COLO668 (cell line): ENCODE data around the gene CPT1A.

Source experiments
- DNase-seq: peaks from one replicate; lab custom pipeline; 2025; ENCODE audit not compliant: unreplicated experiment; lab: John Stamatoyannopoulos, UW

CPT1A gene

DNA sequence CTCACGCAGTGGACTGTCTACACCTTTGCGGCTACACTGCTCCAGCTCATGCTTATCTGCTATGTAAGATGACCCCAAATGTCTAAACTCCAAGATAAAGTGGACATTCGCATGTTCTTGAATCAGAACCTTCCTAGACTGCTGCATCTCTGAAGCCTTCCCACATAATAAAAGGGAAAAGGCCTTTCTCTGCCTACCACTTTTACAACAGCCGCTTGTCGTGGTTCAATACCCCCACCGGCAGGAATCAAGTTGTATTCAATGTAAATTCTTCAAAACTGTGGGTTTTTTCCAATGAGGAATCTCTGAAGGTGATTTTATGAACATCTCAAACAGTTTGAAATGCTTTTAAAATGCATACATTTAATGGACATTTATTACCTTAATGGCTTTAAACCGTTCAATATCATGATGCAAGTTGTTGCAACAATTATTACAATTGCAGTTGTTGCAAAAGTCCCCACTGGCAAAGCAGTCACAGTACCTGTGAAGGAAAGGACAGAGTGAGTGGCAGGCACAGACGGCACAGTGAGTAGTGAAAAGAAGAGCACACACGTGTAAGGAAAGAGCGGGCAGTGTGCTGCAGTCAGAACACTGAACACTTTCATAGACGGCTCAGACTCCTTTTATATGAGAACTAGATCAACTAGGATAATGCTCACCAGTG, 126.1 kb downstream of the CPT1A start:
- no peak for DNase-seq

DNA sequence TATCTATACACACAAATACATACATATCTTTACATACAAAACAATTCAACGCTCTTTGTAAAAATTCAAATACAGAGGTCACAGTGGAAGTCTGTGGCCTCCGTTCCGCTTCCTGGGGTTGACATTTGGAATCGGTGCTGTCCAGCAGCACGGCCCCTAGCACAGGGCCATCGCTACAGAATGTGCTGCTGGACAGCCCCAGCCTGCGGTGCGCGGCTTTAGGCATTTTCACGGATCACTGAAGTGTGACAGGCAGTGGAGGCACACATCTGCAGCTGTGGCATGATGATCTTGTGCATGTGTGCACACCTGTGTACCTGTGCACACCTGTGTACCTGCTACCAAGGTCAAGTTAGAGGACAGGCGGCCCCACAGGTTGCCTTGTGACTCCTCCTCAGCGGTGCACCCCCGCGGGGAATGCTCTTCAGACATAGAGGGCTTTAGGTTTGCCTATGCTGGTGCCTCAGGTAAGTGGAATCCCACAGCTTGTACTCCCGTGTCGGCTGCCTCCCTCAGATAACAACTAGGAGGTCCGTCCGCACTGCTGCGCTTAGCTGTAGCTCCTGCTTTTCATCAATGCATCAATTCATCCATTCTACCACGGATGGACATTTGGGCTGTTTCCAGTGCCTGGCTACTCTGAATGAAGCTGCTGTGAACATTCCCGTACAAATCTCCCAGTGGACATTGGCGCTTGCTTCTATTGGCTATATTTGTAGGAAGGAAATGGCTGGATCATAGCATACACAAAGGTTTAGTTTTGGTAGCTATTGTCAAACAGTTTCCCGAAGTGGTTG, 127.5 kb downstream of the CPT1A start:
- DNase-seq, result peak; percentile 8

DNA sequence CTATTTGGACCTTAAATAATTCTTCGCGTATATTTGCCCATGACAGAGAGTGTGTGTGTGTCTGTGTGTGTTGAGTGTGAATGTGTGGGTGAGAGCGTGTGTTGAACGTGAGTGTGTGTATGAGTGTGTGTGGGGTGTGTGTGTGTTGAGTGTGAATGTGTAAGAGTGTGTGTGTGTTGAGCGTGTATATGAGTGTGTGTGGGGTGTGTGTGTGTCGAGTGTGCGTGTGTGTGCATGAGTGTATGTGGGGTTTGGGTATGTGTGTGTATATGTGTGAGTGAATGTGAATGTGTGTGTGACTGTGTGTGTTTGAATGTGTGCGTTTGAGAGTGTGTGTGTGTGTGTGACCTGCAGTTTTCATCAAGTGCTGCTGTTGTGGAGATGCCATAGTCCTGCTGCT, 130.6 kb downstream of the CPT1A start:
- no peak for DNase-seq

DNA sequence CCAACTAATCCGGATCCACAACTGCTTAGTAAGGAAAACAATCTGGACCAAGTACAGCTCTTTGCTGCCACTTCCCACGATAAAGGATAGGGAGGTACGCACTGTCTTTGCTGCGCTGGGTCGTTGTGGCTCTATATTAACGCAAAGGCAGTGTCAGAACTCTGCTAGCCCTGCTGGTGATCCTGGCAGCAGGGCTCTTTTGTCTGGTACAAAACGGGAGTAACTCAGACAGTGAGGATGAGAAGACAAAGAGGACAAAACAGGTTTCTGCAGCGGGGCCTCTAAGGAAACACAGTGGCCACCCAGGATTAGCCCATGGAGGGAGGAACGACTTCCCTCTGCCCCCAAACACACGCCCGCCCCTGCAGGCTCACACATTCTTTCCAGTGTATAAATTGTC, 131.3 kb downstream of the CPT1A start:
- no peak for DNase-seq

DNA sequence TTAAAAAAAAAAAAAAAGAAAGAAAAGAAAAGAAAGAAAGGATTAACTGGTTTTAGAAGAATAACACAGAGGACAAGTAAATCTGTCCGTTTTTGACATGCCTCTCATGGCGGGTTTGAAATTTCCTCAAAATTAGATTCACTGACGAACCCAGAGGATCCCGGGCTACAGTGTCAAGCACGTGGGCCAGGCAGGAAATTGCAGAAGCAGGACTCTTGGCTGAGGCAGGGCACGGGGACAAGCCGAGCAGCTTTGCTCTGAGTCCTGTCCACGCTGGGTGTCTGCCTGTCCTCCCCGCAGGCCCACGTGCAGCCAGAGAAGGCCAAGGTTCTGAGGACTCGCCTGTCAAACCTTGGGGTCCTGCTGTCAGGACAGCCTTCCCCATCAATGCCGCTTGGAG, 132.7 kb downstream of the CPT1A start:
- no peak for DNase-seq

DNA sequence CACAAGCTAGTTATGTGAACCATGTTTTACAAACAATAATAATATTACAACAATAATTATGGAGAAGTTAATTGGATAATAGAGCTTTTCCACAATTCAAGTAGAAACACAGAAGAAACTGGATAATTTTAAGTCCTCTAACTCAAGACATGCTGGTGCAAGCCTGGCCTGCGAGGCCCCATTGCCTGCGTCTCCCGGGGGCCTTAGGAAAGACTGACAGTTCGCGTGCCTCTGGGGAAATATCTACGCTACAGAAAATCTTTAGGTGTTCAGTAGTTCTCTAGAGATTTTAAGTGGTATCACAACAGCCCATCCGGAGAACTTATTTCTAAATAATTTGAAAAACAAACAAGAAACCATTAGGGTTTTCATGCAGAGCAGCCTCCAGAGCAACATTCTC, 134.2 kb downstream of the CPT1A start:
- DNase-seq, result no peak

DNA sequence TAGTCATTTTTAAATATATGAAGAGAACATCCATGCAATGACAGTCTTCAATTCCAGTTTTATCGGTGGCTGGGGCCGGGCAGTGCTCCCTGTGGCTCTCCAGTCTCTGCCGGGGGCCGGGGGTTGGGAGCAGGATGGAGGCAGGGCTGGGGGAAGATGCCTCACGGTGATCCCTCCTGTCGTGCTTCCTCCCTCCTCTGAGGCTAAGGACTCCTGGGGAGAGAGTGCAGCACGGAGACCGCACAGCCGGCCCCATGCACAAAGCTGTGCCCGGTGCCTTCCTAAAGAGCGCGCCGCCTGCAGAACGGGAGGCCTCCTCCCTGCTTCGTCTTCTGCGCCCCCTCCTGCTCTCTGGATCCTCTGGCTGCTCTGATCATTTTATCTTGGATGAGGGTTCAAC, 136.8 kb downstream of the CPT1A start:
- DNase-seq, result no peak
